CD4-positive, alpha-beta T cell treated with Interleukin-2 at 100 ng/mL for 4 hours (primary cell): ENCODE results near the gene PAFAH1B2.
"Not testable (repeated sequence)": the region's sequence is repeated elsewhere in the genome, so short reads cannot be mapped to it uniquely, and the experiment has no call there.

Experiments used
- DNase-seq: peaks from one replicate; pipeline ENCODE4 v3.0.0-alpha.2; 2020; ENCODE audit warnings: low spot score

Gene PAFAH1B2

GRCh38 chr11:117127171-117127901 is 16.8 kb upstream of the PAFAH1B2 start:
- no peak for DNase-seq

- no peak for DNase-seq
These were observed 15.8 kb upstream of the PAFAH1B2 start for GRCh38 chr11:117128289-117128688.

GRCh38 chr11:117130396-117130795 is 13.7 kb upstream of the PAFAH1B2 start:
- DNase-seq: not testable (repeated sequence)

- no peak for DNase-seq
These were observed 13.2 kb upstream of the PAFAH1B2 start for GRCh38 chr11:117130879-117131278.

GRCh38 chr11:117134431-117134830 is 9.7 kb upstream of the PAFAH1B2 start:
- DNase-seq: no peak

- not testable (repeated sequence) for DNase-seq
These were observed 9.1 kb upstream of the PAFAH1B2 start for GRCh38 chr11:117134979-117135378.

- DNase-seq: not testable (repeated sequence)
These were observed 6.6 kb upstream of the PAFAH1B2 start for GRCh38 chr11:117137223-117138086.

GRCh38 chr11:117143390-117143789 is 697 bp upstream of the PAFAH1B2 start:
- DNase-seq: peak; percentile 23

- peak; percentile 22 for DNase-seq
These were observed 648 bp downstream of the PAFAH1B2 start for GRCh38 chr11:117144477-117145392.

GRCh38 chr11:117145393-117145761 is 1.3 kb downstream of the PAFAH1B2 start:
- DNase-seq: peak; percentile 7

GRCh38 chr11:117146521-117146920 is 2.4 kb downstream of the PAFAH1B2 start:
- DNase-seq: no peak

GRCh38 chr11:117152066-117152465 is 8.0 kb downstream of the PAFAH1B2 start:
- DNase-seq: no peak

GRCh38 chr11:117154468-117154867 is 10.4 kb downstream of the PAFAH1B2 start:
- DNase-seq: no peak

GRCh38 chr11:117157507-117157906 is 13.4 kb downstream of the PAFAH1B2 start:
- no peak for DNase-seq

- DNase-seq: no peak
These were observed 15.8 kb downstream of the PAFAH1B2 start for GRCh38 chr11:117159892-117160291.

- no peak for DNase-seq
These were observed 16.7 kb downstream of the PAFAH1B2 start for GRCh38 chr11:117160826-117161225.

- no peak for DNase-seq
These were observed 22.4 kb downstream of the PAFAH1B2 start for GRCh38 chr11:117166491-117166890.

- no peak for DNase-seq
These were observed 25.6 kb downstream of the PAFAH1B2 start for GRCh38 chr11:117169736-117170135.

- no peak for DNase-seq
These were observed 26.1 kb downstream of the PAFAH1B2 start for GRCh38 chr11:117170210-117170609.

GRCh38 chr11:117171007-117171403 is 26.9 kb downstream of the PAFAH1B2 start:
- no peak for DNase-seq

GRCh38 chr11:117171404-117172061 is 27.4 kb downstream of the PAFAH1B2 start:
- no peak for DNase-seq
